Kasumi-1 (cell line): ENCODE results near the gene PAQR9.
A peak's percentile ranks its signal among the peaks of the same experiment; 100 is the strongest.

Experiments
- DNase-seq, 2 experiments: peaks; one replicate each; lab custom pipeline; 2025; lab: John Stamatoyannopoulos, UW

Gene PAQR9

GRCh38 chr3:142950972-142951371 lies 12.5 kb downstream of the PAQR9 start:
- DNase-seq = no peak

GRCh38 chr3:142947799-142948575 lies 15.5 kb downstream of the PAQR9 start:
- no peak for DNase-seq

GRCh38 chr3:142947352-142947751 lies 16.1 kb downstream of the PAQR9 start:
- DNase-seq = no peak

GRCh38 chr3:142946861-142947260 lies 16.6 kb downstream of the PAQR9 start:
- DNase-seq = no peak

- no peak for DNase-seq
Observed at GRCh38 chr3:142945023-142945422, 18.5 kb downstream of the PAQR9 start.

GRCh38 chr3:142944342-142944741 lies 19.1 kb downstream of the PAQR9 start:
- no peak for DNase-seq

- no peak for DNase-seq
Observed at GRCh38 chr3:142943870-142944269, 19.6 kb downstream of the PAQR9 start.

GRCh38 chr3:142943349-142943748 lies 20.1 kb downstream of the PAQR9 start:
- no peak for DNase-seq

GRCh38 chr3:142941373-142942123 lies 21.9 kb downstream of the PAQR9 start:
- no peak for DNase-seq

- no peak for DNase-seq
Observed at GRCh38 chr3:142940472-142940871, 23.0 kb downstream of the PAQR9 start.

- DNase-seq = no peak
Observed at GRCh38 chr3:142940000-142940399, 23.5 kb downstream of the PAQR9 start.

- no peak for DNase-seq
Observed at GRCh38 chr3:142935963-142936362, 27.5 kb downstream of the PAQR9 start.

GRCh38 chr3:142934887-142935269 lies 28.6 kb downstream of the PAQR9 start:
- no peak for DNase-seq

GRCh38 chr3:142934128-142934886 lies 29.2 kb downstream of the PAQR9 start:
- no peak for DNase-seq

GRCh38 chr3:142931222-142931621 lies 32.3 kb downstream of the PAQR9 start:
- DNase-seq = peak in 1 of 2 experiments; percentile 10

GRCh38 chr3:142930463-142930862 lies 33.0 kb downstream of the PAQR9 start:
- DNase-seq = peak in 1 of 2 experiments; percentile 10

GRCh38 chr3:142929890-142930289 lies 33.6 kb downstream of the PAQR9 start:
- DNase-seq = no peak

GRCh38 chr3:142929109-142929508 lies 34.4 kb downstream of the PAQR9 start:
- DNase-seq = peak; percentile 90 to 96

- DNase-seq = no peak
Observed at GRCh38 chr3:142926368-142926944, 37.0 kb downstream of the PAQR9 start.

GRCh38 chr3:142925140-142925539 lies 38.3 kb downstream of the PAQR9 start:
- no peak for DNase-seq

- DNase-seq = no peak
Observed at GRCh38 chr3:142923694-142924093, 39.8 kb downstream of the PAQR9 start.

- no peak for DNase-seq
Observed at GRCh38 chr3:142916605-142917004, 46.9 kb downstream of the PAQR9 start.
